ENCODE results near the gene KCNQ4. TPM values are rescaled to one million over a fixed set of nuclear protein-coding genes. Genes with fewer than 3 reads are reported as not detected.

The KCNQ4 gene
- total and polyA plus RNA-seq, 2 experiments from 2014 or later = 0.13 to 3.7 TPM

DNA sequence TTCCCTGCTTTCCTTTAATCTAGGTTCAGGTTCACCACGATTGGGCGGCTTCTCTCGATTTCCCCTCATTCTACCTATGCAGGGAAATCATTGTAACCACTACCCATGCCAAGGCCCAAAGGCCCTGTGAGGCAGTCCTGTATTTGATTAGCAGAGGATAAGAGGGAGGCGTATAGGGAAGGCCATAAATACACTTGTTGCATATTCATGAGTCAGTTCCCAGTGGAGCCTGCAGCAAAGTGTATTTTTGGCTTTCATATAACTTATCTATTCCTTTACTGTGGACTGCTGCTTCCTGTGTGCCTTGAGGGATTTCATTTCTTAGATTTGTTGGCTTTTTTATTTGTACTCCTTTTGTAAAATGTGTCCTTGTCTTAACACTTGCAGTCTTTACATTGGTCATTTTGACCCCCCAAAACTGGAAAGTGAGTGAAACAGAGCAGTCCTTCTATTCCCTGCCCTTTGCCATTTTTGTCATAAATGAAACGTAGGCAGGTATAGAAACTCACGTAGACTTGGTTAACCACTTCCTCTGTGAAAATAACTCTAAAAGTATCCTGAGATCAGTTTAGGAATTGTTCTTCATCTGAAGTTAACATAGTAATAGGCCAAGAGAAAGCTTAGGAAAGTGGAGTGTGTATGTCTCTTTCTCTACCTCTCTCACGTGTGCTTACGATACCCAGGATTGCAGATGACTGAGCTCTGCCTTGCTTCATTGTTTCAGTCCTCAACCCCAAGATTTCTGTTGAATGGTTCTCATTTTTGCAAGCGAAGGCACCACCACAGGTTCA is 19.6 kb upstream of the KCNQ4 start:
- Histone ChIP-seq H3K36me3 (peaks cover 84% of the 10 kb centered on the region), H3K27ac (peak overlapping the region; percentile 22), H3K4me3 (no peak overlapping the region), H3K4me1 (ENCODE audit: low read depth) (no peaks in the 10 kb centered on the region), H3K27me3 (no peaks in the 10 kb centered on the region), H3K9me3 (ENCODE audit: low read depth) (no peaks in the 10 kb centered on the region)
- TF ChIP-seq, protein P1, sequence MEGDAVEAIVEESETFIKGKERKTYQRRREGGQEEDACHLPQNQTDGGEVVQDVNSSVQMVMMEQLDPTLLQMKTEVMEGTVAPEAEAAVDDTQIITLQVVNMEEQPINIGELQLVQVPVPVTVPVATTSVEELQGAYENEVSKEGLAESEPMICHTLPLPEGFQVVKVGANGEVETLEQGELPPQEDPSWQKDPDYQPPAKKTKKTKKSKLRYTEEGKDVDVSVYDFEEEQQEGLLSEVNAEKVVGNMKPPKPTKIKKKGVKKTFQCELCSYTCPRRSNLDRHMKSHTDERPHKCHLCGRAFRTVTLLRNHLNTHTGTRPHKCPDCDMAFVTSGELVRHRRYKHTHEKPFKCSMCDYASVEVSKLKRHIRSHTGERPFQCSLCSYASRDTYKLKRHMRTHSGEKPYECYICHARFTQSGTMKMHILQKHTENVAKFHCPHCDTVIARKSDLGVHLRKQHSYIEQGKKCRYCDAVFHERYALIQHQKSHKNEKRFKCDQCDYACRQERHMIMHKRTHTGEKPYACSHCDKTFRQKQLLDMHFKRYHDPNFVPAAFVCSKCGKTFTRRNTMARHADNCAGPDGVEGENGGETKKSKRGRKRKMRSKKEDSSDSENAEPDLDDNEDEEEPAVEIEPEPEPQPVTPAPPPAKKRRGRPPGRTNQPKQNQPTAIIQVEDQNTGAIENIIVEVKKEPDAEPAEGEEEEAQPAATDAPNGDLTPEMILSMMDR (IDR thresholded peaks at IDR 0.05; ENCODE audit: low read depth, low read length) = no peak
- no peak for DNase-seq (ENCODE audit: low read depth in 1 of 2, low spot score in 1 of 2)

DNA sequence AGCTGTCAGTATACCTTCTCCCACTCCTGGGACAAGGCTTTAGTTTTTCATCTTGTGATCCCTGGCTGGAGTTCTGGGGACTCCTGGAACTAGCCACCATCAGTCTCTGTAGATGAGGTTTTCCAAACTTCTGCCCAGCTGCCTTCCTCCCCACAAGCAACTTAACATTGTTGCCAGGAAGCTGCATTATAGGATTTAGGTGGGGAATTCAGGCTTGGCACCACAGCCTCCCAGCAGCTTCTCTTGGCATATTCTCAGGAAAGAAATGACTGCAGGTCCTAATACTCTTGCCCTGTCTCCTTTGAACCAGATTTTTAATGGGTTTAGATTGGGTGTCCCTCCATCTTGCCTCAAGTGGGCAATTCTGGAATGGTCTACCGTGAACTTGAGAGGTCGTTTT is 18.6 kb upstream of the KCNQ4 start:
- Histone ChIP-seq H3K36me3 (peaks cover 86% of the 10 kb centered on the region), H3K4me1 (ENCODE audit: low read depth) (no peaks in the 10 kb centered on the region), H3K27ac (no peak overlapping the region), H3K4me3 (no peak overlapping the region), H3K27me3 (no peaks in the 10 kb centered on the region), H3K9me3 (ENCODE audit: low read depth) (no peaks in the 10 kb centered on the region)
- TF ChIP-seq, protein P1 (IDR thresholded peaks at IDR 0.05; ENCODE audit: low read depth, low read length) = no peak
- DNase-seq (ENCODE audit: low read depth in 1 of 2, low spot score in 1 of 2) = no peak

DNA sequence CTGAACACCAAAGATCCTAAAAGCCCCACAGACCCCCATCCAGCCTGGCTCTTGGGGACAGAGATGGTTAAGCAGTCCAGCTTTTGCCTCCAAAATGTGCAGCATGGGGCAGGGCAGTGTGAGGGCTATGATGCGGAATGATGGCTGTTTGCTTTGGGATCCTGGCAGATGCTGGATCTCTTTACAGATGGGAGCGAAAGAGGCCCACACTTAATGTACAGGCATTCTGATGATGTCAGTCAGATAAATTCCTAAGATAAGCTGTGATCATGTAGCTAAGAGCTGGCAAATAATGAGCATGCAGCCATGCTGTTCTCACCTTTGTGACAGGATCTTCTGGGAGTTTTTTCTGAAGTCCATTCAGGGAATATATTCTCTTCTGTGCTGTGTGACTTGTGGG is 17.6 kb upstream of the KCNQ4 start:
- peaks cover 82% of the 10 kb centered on the region for H3K36me3 ChIP-seq
- TF ChIP-seq, protein P1 (IDR thresholded peaks at IDR 0.05; ENCODE audit: low read depth, low read length) = no peak
- no peak for DNase-seq (ENCODE audit: low read depth in 1 of 2, low spot score in 1 of 2)
- H3K27ac ChIP-seq = no peak overlapping the region
- no peaks in the 10 kb centered on the region for H3K27me3 ChIP-seq
- H3K4me3 ChIP-seq = no peak overlapping the region
- no peaks in the 10 kb centered on the region for H3K9me3 ChIP-seq (ENCODE audit: low read depth)
- H3K4me1 ChIP-seq (ENCODE audit: low read depth) = no peaks in the 10 kb centered on the region

DNA sequence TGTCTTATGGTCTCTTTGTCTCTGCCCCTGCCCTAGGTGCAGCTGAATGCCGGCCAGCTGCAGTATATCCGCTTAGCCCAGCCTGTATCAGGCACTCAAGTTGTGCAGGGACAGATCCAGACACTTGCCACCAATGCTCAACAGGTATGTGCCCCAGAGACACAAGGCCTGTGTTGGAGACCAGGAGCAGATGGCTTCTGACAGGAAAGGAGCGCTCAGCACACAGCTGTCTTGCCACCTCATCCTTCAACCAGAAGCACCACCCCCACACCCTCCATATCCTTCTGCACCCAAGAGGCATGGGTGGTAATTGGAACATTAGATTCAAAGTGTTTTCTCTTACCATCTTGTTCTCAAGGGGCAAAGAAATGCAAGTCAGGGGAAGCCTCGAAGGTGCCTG is 17.0 kb upstream of the KCNQ4 start:
- no peak overlapping the region for H3K27ac ChIP-seq
- TF ChIP-seq, protein P1 (IDR thresholded peaks at IDR 0.05; ENCODE audit: low read depth, low read length) = no peak
- H3K4me1 ChIP-seq (ENCODE audit: low read depth) = no peaks in the 10 kb centered on the region
- peaks cover 82% of the 10 kb centered on the region for H3K36me3 ChIP-seq
- no peaks in the 10 kb centered on the region for H3K9me3 ChIP-seq (ENCODE audit: low read depth)
- H3K27me3 ChIP-seq = no peaks in the 10 kb centered on the region
- H3K4me3 ChIP-seq = no peak overlapping the region
- no peak for DNase-seq (ENCODE audit: low read depth in 1 of 2, low spot score in 1 of 2)

DNA sequence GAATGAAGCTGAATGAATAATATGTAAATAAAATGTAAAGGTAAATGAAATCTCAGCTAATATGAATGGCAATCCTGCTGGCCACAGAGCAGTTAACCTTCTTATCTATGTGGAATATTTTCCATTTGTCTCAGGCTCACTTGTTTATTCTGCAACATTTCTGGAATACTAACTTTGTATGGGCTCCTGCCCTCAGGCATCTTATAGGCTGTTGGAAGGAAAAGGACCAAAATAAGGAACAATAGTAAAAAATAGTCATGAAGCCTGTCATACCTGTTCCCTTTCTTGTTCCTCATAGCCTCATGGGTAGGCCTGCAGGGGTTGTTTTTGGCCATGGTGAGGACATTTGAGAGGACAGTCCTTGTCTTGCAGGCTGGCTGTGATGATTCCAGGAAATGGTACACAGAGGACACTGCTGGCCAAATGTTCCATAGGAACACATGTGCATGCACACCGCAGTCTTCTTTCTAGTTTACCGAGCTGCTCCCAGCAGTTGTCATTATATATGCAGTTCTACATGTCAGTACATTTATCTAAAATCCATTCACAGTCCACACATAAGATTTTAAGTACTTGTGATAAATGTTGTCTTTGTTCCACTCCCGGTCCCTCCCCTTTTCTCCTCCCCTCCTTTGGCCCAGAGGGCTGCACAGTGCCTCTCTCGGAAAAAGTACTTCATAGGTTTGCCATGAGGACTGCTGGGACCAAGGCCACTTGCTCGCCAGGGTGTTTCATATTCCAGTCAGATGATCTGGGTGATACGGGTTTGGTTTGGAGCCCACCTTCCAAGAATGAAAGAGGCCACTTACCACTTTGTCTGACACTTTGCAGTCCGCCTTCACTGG is 15.2 kb upstream of the KCNQ4 start:
- Histone ChIP-seq H3K4me3 (no peak overlapping the region), H3K27ac (no peak overlapping the region), H3K27me3 (no peaks in the 10 kb centered on the region), H3K36me3 (peaks cover 70% of the 10 kb centered on the region), H3K4me1 (ENCODE audit: low read depth) (no peaks in the 10 kb centered on the region), H3K9me3 (ENCODE audit: low read depth) (no peaks in the 10 kb centered on the region)
- no peak for DNase-seq (ENCODE audit: low read depth in 1 of 2, low spot score in 1 of 2)
- TF ChIP-seq, protein P1 (IDR thresholded peaks at IDR 0.05; ENCODE audit: low read depth, low read length) = no peak

Measured in cardiac muscle cell (in vitro differentiated cells and primary cell).